ENCODE results near the gene AP2A1.

Gene AP2A1

DNA sequence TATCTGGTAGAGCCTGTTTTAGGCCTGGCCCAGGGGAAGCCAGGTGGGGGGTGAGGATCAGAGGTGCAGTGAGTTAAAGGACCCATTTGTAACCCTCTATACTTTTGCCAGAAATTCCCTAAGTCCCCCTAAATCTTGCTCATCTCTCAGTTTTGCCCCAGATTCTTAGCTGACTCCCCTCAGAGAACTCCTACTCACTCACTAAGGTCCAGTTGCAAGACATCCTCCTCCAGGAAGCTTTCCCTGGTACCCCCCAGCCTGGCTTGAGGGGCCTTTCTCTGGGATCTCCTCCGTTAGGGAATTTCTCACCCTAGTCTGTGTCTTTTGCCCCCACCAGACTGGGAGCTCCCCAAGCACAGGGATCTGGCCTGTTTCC, 5.6 kb upstream of the AP2A1 start:
- TF ChIP-seq TEAD4 (IDR thresholded peaks at IDR 0.05), result no peak
- TF ChIP-seq EP300 (IDR thresholded peaks at IDR 0.05; ENCODE audit: borderline replicate concordance), result no peak
- TF ChIP-seq ZBTB7A (IDR thresholded peaks at IDR 0.05; ENCODE audit: low read depth), result no peak
- no peak for TF ChIP-seq NFIC (IDR thresholded peaks at IDR 0.05)

GRCh38 chr19:49761625-49762311, 5.0 kb upstream of the AP2A1 start:
- TF ChIP-seq ZBTB7A (IDR thresholded peaks at IDR 0.05; ENCODE audit: low read depth) (no peak), RAD21 (IDR thresholded peaks at IDR 0.05; ENCODE audit: low read depth) (peak; percentile 22)

DNA sequence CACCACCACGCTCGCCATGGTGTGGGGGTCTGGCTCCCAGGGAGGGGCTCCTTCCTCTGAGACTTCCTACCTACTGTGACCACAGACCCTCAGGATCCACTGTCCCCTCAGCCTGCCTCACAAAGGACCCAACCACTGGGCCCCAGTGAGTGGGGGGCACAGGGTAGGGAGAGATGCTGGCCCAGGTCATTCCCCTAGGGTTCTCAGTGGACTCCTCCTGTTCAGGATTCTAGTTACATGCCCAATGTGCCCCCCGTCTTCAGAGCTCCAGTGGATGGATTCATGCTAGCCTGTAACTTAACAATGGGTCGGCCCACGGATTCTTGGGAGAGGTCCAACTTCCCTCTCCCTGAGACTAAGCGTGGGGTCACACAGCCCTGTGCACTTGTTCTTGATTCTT, 3.6 kb upstream of the AP2A1 start, which contains the start of gene TSKS:
TSS of gene TSKS (minus strand) at position 77 of the 400 bp plus-strand sequence. CDS start at position 18, 59 bp downstream.
- TF ChIP-seq TAF1 (IDR thresholded peaks at IDR 0.05; ENCODE audit: low read depth) (no peak), MAX (IDR thresholded peaks at IDR 0.05) (no peak), FOXM1 (IDR thresholded peaks at IDR 0.05; ENCODE audit: borderline replicate concordance, low read depth) (no peak), TCF12 (IDR thresholded peaks at IDR 0.05; ENCODE audit: low read depth) (no peak), EGR1 (IDR thresholded peaks at IDR 0.05) (no peak), REST (IDR thresholded peaks at IDR 0.05; ENCODE audit: low read depth) (no peak), RAD21 (IDR thresholded peaks at IDR 0.05; ENCODE audit: low read depth) (no peak)
- TF ChIP-seq, protein P1, sequence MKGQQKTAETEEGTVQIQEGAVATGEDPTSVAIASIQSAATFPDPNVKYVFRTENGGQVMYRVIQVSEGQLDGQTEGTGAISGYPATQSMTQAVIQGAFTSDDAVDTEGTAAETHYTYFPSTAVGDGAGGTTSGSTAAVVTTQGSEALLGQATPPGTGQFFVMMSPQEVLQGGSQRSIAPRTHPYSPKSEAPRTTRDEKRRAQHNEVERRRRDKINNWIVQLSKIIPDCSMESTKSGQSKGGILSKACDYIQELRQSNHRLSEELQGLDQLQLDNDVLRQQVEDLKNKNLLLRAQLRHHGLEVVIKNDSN (IDR thresholded peaks at IDR 0.05), result no peak

GRCh38 chr19:49764341-49764740, 2.5 kb upstream of the AP2A1 start:
- TF ChIP-seq MAX (IDR thresholded peaks at IDR 0.05) (no peak), FOXM1 (IDR thresholded peaks at IDR 0.05; ENCODE audit: borderline replicate concordance, low read depth) (no peak), EGR1 (IDR thresholded peaks at IDR 0.05) (no peak), TEAD4 (IDR thresholded peaks at IDR 0.05) (no peak), EP300 (IDR thresholded peaks at IDR 0.05; ENCODE audit: borderline replicate concordance) (no peak), YY1 (IDR thresholded peaks at IDR 0.05; ENCODE audit: low read depth) (no peak)
- TF ChIP-seq, protein P1 (IDR thresholded peaks at IDR 0.05), result no peak

DNA sequence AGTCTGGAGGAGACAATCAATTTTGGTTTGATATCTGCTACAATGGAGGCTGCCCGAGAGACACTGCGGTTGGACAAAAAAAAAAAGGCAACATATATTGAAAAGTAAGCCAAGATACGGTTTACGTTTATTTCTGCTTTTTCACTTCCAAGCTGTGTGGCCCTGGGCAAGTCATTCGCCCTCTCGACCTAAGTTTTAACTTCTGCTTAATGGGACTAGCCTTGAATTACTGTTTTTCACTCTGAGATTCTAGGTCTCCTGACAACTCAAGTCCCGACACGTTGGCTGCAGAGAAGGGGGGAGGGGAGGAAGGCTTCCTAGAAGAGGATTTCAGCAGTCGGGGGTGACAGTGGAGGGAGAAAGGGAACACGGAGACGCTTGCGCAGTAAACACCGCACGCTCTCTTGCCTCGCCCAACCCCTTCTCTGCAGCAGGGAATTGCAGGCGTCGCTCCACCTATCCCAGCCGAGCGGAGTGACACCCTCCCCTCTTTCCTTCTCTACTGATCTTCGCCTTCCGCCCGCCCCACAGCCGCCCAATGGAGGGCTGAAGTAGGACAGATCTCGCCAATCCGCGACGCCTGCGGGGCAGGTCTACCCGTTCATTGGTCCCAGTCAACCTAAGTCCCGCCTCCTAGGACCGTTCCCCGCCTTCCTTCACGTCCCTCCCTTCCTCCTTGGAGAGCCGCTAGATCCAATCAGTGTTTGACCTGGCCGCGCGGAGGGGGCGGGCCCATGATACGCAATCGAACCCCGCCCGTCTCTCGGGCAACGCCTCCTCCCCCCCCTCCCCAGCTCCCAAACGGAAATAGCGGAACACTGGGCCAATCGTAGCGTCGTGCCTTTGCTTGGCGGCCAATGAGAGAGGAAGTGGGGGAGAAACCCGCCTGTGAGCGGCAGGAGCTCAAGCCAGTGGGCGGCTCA, 533 bp upstream of the AP2A1 start:
- TF ChIP-seq TAF1 (IDR thresholded peaks at IDR 0.05; ENCODE audit: low read depth) (peak; percentile 40; the same call in 1 of the 2 replicates), EP300 (IDR thresholded peaks at IDR 0.05; ENCODE audit: borderline replicate concordance) (0 out of 2 replicates have a peak, but pooled peaks have one; percentile 24), CREB1 (IDR thresholded peaks at IDR 0.05; ENCODE audit: low read depth) (peak; percentile 83)
- TF ChIP-seq, protein P1 (IDR thresholded peaks at IDR 0.05), result no peak

DNA sequence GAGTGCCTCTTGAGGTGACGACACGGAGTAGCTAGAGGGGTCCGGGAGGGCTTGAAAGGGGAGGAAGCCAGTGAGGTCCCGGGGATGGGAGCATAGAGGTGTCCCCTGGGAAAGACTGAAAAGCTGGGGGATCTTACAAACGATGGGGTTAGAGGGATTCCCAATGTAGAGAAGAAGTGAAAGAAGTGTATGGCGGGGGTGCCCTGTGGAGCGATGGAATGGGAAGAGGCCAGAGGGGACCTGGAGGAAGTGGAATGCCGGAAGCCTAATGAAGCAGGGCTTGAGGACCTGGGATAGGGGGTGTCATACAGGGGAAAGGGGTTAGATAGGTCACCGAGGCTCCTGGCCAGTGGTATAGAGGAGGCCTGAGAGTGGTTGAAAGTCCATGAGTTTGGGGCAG, 580 bp downstream of the AP2A1 start:
- TF ChIP-seq TEAD4 (IDR thresholded peaks at IDR 0.05) (no peak), EP300 (IDR thresholded peaks at IDR 0.05; ENCODE audit: borderline replicate concordance) (no peak), CEBPB (IDR thresholded peaks at IDR 0.05) (no peak), TCF12 (IDR thresholded peaks at IDR 0.05; ENCODE audit: low read depth) (no peak), NFIC (IDR thresholded peaks at IDR 0.05) (no peak), TAF1 (IDR thresholded peaks at IDR 0.05; ENCODE audit: low read depth) (no peak), ZBTB7A (IDR thresholded peaks at IDR 0.05; ENCODE audit: low read depth) (no peak), RAD21 (IDR thresholded peaks at IDR 0.05; ENCODE audit: low read depth) (no peak), REST (IDR thresholded peaks at IDR 0.05; ENCODE audit: low read depth) (no peak), FOXM1 (IDR thresholded peaks at IDR 0.05; ENCODE audit: borderline replicate concordance, low read depth) (no peak)
- TF ChIP-seq, protein P1 (IDR thresholded peaks at IDR 0.05), result no peak

Data from Ishikawa (cell line).